HG03520 (cell line): ENCODE results near the gene OR4X2.
"Not testable (repeated sequence)": the region's sequence is repeated elsewhere in the genome, so short reads cannot be mapped to it uniquely, and the experiment has no call there.

ENCODE experiments used
- ATAC-seq: cut with Tn5 transposase; IDR thresholded peaks from one replicate; pipeline ENCODE4 v1.9.1; 2021; ENCODE audit warnings: mild to moderate bottlenecking, moderate library complexity; ENCODE audit not compliant: unreplicated experiment

The OR4X2 gene, protein sequence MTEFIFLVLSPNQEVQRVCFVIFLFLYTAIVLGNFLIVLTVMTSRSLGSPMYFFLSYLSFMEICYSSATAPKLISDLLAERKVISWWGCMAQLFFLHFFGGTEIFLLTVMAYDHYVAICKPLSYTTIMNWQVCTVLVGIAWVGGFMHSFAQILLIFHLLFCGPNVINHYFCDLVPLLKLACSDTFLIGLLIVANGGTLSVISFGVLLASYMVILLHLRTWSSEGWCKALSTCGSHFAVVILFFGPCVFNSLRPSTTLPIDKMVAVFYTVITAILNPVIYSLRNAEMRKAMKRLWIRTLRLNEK

DNA sequence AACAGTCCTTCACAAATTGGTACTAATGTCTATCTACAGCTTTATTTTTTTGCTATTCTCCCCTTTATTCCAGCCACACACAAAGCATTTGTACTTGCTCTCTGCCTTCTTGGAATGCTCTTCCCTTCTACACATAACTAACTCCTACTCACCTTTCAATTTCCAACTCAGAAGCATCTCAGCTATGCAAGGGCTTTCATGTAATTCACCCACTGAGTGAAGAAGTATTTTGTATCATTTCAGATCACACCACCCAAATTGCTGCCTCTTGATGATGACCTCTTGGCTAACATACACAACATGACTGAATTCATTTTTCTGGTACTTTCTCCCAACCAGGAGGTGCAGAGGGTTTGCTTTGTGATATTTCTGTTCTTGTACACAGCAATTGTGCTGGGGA lies at the start of gene OR4X2:
TSS of gene OR4X2 (plus strand) at position 301 of the 400 bp plus-strand sequence. CDS start at position 301, 0 bp downstream.
- ATAC-seq = no peak

DNA sequence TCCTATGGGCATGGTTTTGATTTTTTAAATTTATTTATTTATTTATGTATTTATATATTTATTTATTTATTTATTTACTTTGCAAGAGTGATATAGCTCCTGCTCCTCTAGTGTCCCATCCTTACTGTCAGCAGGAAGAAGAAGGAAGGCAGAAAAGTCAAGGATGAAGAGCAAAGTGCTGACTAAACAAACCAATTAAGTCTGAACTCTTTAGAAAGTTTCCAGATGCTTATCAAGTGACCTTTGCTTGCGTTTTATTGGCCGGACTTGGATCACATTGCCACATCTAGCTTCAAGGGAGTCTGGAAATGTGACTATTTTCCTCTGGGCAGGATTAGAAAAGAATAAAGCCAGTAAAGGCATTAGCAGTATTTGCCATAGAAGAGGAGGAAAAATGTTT lies 37.0 kb upstream of the OR4X2 start:
- no peak for ATAC-seq

DNA sequence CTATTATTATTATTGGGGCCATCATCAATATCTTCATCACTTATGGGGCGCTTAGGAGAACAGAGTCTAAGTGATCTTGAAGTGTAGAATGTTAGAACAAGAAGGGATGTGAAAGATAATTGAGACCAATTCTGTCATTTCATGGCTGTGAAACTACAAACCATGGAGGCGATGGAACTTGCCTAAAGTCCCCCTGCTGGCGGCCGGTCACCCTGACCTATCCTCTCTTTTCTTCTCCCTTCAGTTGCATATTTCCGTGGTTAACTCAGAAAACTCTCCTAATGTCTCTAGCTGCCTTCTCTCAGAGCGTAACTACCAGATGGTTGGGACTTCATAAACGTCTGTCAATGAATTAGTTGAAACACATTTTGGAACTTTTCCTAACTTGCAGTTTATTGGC lies 34.9 kb upstream of the OR4X2 start:
- ATAC-seq = no peak

DNA sequence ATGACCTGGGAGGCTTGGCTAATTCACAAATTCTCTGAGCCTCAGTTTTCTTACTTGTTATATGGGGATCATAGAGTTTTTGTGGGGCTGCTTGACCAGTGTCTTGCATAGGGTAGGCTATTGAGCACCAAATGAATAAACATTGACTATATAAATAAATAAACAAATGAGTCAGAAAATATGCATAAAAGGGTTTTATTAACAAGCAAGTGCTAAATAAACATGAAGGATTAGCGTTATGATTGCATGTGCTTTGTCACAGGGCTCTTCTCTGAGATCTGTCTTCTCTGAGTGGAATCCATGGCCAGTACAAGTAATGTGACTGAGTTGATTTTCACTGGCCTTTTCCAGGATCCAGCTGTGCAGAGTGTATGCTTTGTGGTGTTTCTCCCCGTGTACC lies 28.4 kb upstream of the OR4X2 start, which contains the start of gene OR4B1:
TSS of gene OR4B1 (plus strand) at position 301 of the 400 bp plus-strand sequence. CDS start at position 301, 0 bp downstream.
- no peak for ATAC-seq

DNA sequence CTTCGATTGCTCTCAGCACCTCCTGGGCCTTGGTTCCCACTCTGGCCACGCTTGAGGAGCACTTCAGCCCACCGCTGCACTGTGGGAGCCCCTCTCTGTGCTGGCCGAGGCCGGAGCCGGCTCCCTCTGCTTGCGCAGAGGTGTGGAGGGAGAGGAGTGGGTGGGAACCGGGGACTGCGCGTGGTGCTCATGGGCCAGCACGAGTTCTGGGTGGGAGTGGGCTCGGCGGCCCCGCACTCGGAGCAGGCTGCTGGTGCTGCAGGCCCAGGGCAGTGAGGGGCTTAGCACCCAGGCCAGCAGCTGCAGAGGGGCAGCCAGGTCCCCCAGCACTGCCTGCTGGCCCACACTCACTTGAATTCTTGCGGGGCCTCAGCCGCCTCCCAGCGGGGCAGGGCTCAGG lies 16.1 kb upstream of the OR4X2 start:
- no peak for ATAC-seq

DNA sequence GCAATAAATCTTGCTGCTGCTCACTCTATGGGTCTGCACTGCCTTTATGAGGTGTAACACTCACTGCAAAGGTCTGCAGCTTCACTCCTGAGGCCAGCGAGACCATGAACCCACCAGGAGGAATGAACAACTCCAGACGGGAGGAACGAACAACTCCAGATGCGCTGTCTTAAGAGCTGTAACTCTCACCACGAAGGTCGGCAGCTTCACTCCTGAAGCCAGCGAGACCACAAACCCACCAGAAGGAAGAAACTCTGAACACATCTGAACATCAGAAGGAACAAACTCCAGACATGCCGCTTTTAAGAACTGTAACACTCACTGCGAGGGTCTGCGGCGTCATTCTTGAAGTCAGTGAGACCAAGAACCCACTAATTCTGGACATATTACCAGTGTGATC lies 14.8 kb upstream of the OR4X2 start:
- ATAC-seq = not testable (repeated sequence)

DNA sequence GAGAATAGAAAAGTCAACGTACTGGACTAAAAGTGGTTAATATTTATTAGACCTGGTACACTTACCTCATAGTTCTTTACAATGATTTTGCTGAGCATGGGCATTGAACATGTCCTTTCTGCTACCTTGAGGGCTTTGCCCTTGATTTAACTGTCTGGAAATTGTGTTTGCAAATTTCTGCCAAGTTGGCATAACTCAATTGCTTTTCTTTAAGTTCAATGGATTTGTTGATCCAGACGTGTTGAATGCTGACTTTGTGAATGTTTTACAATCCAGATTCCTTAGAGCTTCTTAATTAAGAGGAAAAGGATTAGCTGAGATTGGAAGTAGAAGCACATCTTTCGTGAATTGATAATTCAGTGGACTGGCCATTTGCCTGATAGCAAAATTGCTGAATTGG lies 7.2 kb upstream of the OR4X2 start:
- ATAC-seq = no peak

DNA sequence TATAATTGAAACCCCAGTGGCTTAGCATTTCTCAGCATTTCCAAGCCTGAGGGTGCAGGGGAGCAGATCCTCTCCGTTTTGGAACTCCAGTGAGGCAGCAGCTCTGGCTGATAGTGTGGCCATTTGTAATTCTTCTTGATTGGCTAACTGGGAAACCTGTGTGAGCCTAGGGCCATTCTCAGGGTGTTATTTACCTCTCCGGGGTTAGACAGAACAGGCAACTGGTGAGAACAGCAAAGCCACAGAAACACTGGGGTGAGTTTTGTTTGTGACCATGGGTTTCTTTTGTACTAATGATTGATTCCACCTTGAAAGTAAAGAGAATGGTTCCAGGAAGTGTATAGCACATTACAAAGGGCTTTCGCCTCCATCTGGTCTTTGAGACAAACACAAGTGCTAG lies 2.4 kb upstream of the OR4X2 start:
- ATAC-seq = no peak

DNA sequence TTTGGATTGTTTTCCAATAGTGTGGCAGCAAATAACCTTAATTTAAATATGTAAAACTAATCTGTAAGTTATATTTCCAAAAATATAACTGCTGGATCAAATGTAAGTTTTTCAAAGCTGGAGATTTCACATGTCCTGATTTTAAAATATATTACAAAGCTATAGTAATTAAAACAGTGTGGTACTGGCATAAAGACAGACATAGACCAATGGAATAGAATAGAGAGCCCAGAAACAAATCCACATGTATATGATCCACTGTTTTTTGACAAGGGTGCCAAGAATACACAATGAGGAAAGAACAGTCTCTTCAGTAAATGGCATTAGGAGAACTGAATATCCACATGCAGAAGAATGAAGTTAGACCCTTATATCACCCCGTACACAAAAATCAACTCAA lies 4.0 kb downstream of the OR4X2 start:
- no peak for ATAC-seq

DNA sequence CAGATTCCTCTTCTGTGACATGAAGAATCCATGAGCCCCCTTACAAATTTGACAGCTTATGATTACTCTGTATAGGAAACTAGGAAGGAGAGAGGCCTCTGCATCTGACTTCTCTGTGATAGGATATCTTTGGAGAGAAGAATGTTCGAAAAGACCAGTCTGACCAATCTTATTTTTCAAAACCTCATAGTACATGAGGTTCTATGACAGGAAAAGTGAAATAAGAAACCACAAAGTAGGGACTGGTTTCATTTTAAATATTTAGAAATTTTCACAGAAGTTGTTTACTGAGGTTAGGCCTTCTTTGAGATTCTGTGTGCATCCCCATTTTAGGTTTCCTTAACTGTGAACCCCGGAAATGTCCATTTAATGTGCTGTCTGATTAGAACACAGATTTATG lies 16.7 kb downstream of the OR4X2 start:
- no peak for ATAC-seq

DNA sequence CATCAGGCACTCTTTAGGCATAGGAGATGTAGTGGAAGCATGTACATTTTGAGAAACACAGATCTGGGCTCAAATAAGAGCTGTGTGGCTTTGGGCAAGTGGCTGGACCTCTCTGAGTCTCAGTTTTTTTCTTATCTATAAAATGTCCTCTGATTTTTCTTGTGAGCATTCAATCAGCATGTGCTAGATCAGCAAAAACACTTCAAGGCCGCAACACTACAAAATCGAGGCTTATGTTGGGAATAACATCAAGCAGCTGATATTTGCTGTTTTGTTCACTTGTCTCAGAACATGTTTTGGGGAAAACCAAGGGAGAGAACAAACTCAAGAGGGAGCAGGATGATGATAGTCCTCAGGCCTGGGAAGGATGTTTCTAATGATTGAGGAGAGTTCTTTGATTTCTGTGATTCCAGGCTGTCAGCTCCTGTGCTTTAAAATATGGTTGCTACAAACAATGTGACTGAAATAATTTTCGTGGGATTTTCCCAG lies 18.6 kb downstream of the OR4X2 start, which contains the start of gene OR4X1:
TSS of gene OR4X1 (plus strand) at position 439 of the 489 bp plus-strand sequence. CDS start at position 439, 0 bp downstream.
- ATAC-seq = no peak

DNA sequence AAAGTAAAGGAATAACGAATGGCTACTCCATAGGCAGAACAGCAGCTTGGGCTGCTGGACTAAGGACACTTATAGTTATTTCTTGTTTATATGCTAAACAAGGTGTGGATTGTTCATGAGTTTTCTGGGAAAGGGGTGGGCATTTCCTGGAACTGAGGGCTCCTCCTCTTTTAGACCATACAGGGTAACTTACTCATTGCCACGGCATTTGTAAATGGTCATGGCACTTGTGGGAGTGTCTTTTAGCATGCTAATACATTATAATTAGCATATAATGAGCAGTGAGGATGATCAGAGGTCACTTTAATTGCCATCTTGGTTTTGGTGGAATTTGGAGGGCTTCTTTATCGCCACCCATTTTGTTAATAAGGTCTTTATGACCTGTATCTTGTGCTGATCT lies 25.7 kb downstream of the OR4X2 start:
- no peak for ATAC-seq

DNA sequence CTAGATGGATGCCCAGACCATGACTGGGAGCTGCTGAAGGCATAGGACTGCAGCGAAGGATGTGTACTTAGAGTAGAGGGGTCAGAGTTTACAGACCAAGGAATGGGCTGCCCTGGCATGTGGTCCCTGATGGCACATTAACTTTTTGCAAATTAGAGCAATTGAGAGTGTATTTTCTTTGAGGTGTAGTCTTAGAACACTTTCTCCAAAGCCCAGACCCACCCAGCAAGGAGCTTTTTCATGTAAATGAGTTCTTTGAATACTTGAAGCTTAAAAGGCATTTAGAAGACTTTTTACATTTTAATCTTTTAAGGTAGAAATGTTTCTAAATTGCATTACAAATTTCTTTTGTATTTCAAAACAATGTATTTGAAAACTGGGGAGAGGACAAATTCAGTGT lies 27.7 kb downstream of the OR4X2 start:
- ATAC-seq = no peak
